Upper lobe of left lung (tissue), 6 donors: ENCODE data around the gene ZNF597. TPM values are rescaled to one million over a fixed set of nuclear protein-coding genes. Genes with fewer than 3 reads are reported as not detected.
"Not testable (repeated sequence)": the region's sequence is repeated elsewhere in the genome, so short reads cannot be mapped to it uniquely, and the experiment has no call there.

ENCODE experiments used
- ATAC-seq, 2 donors: fragments of 200-7000 bp; cut with Tn5 transposase; one replicate each; pipeline ENCODE4 v1.9.1; 2022; ENCODE audit warnings: mild to moderate bottlenecking in 2 of 2, moderate library complexity in 2 of 2; ENCODE audit not compliant: low FRiP score in 2 of 2
- DNase-seq, 2 donors: peaks; one replicate each; pipeline ENCODE4 v3.0.0-alpha.2; 2019 to 2020
- H3K27ac ChIP-seq, 4 donors: fragments of 200-600 bp; sonication (generic); one replicate each; pipeline ENCODE4 v1.5.1; 2016 to 2019
- H3K27me3 ChIP-seq, 4 donors: fragments of 200-600 bp; sonication (generic); one replicate each; pipeline ENCODE4 v1.5.1; 2017 to 2019
- H3K36me3 ChIP-seq, 4 donors: fragments of 200-600 bp; sonication (generic); one replicate each; pipeline ENCODE4 v1.5.1; 2016 to 2019
- H3K4me1 ChIP-seq, 4 donors: fragments of 200-600 bp; sonication (generic); one replicate each; pipeline ENCODE4 v1.5.1; 2018 to 2019
- H3K4me3 ChIP-seq, 4 donors: fragments of 200-600 bp; sonication (generic); one replicate each; pipeline ENCODE4 v1.5.1; 2017 to 2019; ENCODE audit warnings: mild to moderate bottlenecking in 2 of 4, moderate library complexity in 1 of 4
- H3K9me3 ChIP-seq, 4 donors: fragments of 200-600 bp; sonication (generic); one replicate each; pipeline ENCODE4 v1.5.1; 2018 to 2019
- EP300 ChIP-seq, 4 donors: sonication (generic); formaldehyde crosslinking; IDR thresholded peaks; one replicate each; pipeline ENCODE4 v1.5.1; 2017; ENCODE audit warnings: antibody characterized with exemption in 4 of 4, control low read depth in 2 of 4
- POLR2A ChIP-seq, 4 donors: fragments of 450-650 bp; IDR thresholded peaks; one replicate each; pipeline ENCODE4 v1.5.1; 2016 to 2017; ENCODE audit warnings: antibody characterized with exemption in 4 of 4, mild to moderate bottlenecking in 2 of 4
- POLR2AphosphoS5 ChIP-seq, 2 donors: sonication (generic); formaldehyde crosslinking; IDR thresholded peaks; one replicate each; pipeline ENCODE4 v1.5.1; 2017; ENCODE audit warnings: antibody characterized with exemption in 2 of 2
- WGBS, 2 donors: methylation state at CpG; one replicate each; pipeline ENCODE4 v1.1.5; 2017 to 2018; 5-methylcytosine and 5-hydroxymethylcytosine counted together
- total RNA-seq, 6 donors: library from RNA; depleted of rRNA in 4 of 6; stranded (reverse); fragments of >200 nt in 4 of 6; gene quantifications; one replicate each; pipeline versions ENCODE4 v1.1.0 to v1.2.1, GENCODE V29; 2016 to 2021
- TF ChIP-seq, protein P1 (sequence below), 6 experiments: fragments of 450-650 bp in 4 of 6; fragments of 200-600 bp in 2 of 6; sonication (generic) in 2 of 6; IDR thresholded peaks; one replicate each; pipeline ENCODE4 v1.5.1; 2016 to 2019; ENCODE audit warnings: antibody characterized with exemption in 6 of 6
- donor health status: DM: no; HTN: no; CAD: no; lungs with moderate emphysema.
- donor health status: DM: no; HTN: yes; CAD: no; lungs with severe emphysema.

The ZNF597 gene
- total RNA-seq, 6 donors from 2014 or later, result 0.78 to 7.7 (median 4.6) TPM

DNA sequence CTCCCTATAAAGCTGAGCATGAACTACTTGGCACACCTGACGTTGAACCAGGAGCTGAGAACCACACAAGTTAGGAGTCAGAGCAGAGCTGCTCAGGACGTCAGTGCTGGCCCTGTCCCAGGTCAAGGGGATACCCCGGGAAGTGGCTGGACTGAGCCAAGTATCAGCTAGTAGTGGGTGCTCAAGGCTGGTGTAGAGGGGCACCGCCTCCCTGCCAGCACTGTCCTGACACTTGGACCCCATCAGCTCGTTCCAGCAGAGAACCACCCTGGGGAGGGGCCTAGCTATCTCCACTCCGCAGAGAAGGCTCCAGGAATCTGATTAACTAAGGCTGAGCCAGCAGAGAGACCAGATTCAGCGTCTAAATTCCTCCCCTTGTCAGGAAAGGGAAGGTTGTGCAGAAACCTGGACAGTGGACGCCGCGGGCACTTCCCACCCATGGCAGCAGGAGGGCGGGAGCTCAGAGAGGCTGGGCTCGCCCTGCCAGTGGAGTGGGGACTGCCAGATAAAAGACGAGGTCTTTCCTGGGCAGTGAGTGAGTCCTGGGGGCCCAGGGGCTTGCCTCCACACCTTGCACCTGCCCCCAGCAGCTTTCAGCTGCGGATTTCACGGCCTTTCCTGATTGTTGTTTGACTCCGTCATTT is 31.0 kb upstream of the ZNF597 start:
- no peaks in the 10 kb centered on the region for H3K27me3 ChIP-seq
- no peak overlapping the region for H3K27ac ChIP-seq
- ATAC-seq (peak in 1 of 2 donors; percentile 51), DNase-seq (peak in 1 of 2 donors; percentile 45)
- H3K36me3 ChIP-seq, result peaks cover 0 to 16% (median 1%) of the 10 kb centered on the region in 4 donors
- TF ChIP-seq POLR2AphosphoS5 (IDR thresholded peaks at IDR 0.05) (no peak), EP300 (IDR thresholded peaks at IDR 0.05) (no peak), POLR2A (IDR thresholded peaks at IDR 0.05) (no peak)
- TF ChIP-seq, protein P1, sequence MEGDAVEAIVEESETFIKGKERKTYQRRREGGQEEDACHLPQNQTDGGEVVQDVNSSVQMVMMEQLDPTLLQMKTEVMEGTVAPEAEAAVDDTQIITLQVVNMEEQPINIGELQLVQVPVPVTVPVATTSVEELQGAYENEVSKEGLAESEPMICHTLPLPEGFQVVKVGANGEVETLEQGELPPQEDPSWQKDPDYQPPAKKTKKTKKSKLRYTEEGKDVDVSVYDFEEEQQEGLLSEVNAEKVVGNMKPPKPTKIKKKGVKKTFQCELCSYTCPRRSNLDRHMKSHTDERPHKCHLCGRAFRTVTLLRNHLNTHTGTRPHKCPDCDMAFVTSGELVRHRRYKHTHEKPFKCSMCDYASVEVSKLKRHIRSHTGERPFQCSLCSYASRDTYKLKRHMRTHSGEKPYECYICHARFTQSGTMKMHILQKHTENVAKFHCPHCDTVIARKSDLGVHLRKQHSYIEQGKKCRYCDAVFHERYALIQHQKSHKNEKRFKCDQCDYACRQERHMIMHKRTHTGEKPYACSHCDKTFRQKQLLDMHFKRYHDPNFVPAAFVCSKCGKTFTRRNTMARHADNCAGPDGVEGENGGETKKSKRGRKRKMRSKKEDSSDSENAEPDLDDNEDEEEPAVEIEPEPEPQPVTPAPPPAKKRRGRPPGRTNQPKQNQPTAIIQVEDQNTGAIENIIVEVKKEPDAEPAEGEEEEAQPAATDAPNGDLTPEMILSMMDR (IDR thresholded peaks at IDR 0.05), result no peak
- H3K4me3 ChIP-seq, result no peak overlapping the region
- H3K9me3 ChIP-seq, result no peaks in the 10 kb centered on the region
- WGBS, 2 donors, result 76 to 84% methylated on average over 10 to 16 of the region's 16 CpGs
- peaks cover 0 to 19% (median 5%) of the 10 kb centered on the region in 4 donors for H3K4me1 ChIP-seq

DNA sequence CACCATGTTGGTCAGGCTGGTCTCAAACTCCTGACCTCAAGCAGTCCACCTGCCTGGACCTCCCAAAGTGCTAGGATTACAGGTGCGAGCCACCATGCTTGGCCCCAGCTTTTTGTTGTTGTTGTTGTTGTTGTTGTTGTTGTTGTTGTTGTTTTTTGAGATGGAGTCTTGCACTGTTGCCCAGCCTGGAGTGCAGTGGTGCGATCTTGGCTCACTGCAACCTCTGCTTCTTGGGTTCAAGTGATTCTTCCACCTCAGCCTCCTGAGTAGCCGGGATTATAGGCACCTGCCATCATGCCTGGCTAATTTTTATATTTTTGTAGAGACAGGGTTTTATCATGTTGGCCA is 30.3 kb upstream of the ZNF597 start:
- not testable (repeated sequence) for DNase-seq, ATAC-seq, H3K9me3 ChIP-seq, H3K27me3 ChIP-seq, H3K27ac ChIP-seq, H3K4me3 ChIP-seq
- peaks cover 0 to 12% (median 0%) of the 10 kb centered on the region in 4 donors for H3K36me3 ChIP-seq
- peaks cover 0 to 21% (median 5%) of the 10 kb centered on the region in 4 donors for H3K4me1 ChIP-seq
- 90 to 95% methylated on average over 3 of the region's 3 CpGs for WGBS, 2 donors

DNA sequence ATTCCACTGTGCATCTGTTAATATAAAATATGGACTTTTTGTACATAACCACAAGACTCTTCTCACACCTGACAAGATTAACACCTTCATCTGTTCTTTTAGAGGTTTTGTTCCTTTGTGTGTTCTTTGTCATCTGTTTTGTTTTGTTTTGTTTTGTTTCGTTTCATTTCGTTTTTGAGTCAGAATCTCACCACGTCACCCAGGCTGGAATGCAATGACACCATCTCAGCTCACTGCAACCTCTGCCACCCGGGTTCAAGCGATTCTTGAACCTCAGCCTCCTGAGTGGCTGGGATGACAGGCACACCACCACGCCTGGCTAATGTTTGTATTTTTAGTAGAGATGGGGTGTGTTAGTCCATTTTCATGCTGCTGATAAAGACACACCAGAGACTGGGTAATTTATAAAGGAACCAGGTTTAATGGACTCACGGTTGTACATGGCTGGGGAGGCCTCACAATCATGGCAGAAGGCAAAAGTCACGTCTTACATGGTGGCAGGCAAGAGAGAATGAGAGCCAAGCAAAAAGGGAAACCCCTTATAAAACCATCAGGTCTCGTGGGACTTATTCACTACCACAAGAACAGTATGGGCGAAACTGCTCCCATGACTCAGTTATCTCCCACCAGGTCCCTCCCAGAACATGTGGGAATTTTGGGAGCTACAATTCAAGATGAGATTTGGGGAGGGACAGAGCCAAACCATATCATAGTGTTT is 29.7 kb upstream of the ZNF597 start:
- Histone ChIP-seq H3K9me3 (no peaks in the 10 kb centered on the region), H3K4me1 (peaks cover 4 to 26% (median 8%) of the 10 kb centered on the region in 4 donors), H3K4me3 (no peak overlapping the region), H3K27ac (no peak overlapping the region), H3K36me3 (peaks cover 0 to 11% (median 0%) of the 10 kb centered on the region in 4 donors), H3K27me3 (no peaks in the 10 kb centered on the region)
- TF ChIP-seq POLR2AphosphoS5 (IDR thresholded peaks at IDR 0.05) (no peak), POLR2A (IDR thresholded peaks at IDR 0.05) (no peak), EP300 (IDR thresholded peaks at IDR 0.05) (no peak)
- TF ChIP-seq, protein P1 (IDR thresholded peaks at IDR 0.05), result no peak
- no peak for DNase-seq
- WGBS, 2 donors, result 83 to 85% methylated on average over 10 of the region's 10 CpGs
- ATAC-seq, result no peak

DNA sequence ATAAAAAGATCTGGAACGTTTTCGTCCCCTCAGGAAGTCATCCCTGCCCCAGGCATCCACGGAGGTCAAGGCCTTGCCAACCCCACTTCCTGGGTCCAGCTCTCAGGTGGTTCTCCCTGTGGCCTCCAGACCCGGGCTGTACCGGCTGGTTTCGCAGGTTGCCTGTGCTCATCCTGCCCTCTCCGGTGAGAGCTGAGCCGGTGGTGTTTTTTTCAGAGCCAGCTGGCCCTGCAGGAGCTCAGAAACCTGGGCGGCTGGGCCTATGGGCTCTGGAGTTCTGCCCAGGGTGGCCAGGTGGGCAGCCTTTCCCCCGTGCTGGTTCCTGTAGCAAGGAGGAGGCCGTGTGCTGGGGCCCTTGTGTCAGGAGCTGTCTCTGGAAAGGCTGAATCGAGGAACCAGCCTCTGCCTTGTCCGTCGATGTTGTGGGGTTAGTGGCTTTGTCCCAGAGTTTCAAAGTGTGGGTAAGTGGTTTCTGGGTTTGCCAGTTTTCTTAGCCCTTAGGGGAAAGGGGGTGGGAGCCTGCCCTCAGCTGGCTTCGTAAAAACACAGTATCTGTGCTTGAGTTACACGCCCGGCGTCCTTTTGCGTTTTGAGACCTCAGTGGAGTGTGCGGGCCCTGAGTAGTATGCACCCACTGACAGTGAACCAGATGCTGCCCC is 28.3 kb upstream of the ZNF597 start:
- Histone ChIP-seq H3K4me3 (no peak overlapping the region), H3K9me3 (no peaks in the 10 kb centered on the region), H3K27ac (no peak overlapping the region), H3K36me3 (peaks cover 0 to 8% (median 0%) of the 10 kb centered on the region in 4 donors), H3K4me1 (peaks cover 4 to 40% (median 22%) of the 10 kb centered on the region in 4 donors), H3K27me3 (no peaks in the 10 kb centered on the region)
- TF ChIP-seq EP300 (IDR thresholded peaks at IDR 0.05), result no peak
- no peak for TF ChIP-seq POLR2A (IDR thresholded peaks at IDR 0.05)
- no peak for TF ChIP-seq POLR2AphosphoS5 (IDR thresholded peaks at IDR 0.05)
- TF ChIP-seq, protein P1 (IDR thresholded peaks at IDR 0.05), result no peak
- WGBS, 2 donors, result 90 to 91% methylated on average over 16 to 20 of the region's 20 CpGs
- ATAC-seq, result no peak
- DNase-seq, result no peak

DNA sequence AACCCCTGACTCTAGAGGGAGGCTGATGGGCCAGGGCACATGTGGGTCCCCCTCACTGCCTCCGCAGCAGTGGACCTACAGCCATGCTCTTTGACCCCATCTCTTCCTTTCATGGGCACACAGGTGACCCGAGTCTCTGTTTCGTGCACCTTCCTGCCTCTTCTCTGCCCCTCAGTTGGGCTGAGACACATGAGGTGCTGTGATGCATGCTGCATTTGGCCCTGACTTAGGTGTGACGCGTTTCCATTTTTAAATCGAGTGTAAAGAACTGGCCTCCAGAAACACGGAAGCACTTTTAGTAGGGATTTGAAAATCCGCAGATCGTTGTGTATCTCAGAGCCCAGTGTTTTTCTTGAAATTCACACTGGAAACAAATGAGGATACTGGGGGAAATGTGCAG is 27.4 kb upstream of the ZNF597 start:
- H3K27me3 ChIP-seq, result no peaks in the 10 kb centered on the region
- DNase-seq, result no peak
- no peak for TF ChIP-seq POLR2A (IDR thresholded peaks at IDR 0.05)
- TF ChIP-seq EP300 (IDR thresholded peaks at IDR 0.05), result no peak
- no peak for TF ChIP-seq POLR2AphosphoS5 (IDR thresholded peaks at IDR 0.05)
- TF ChIP-seq, protein P1 (IDR thresholded peaks at IDR 0.05), result no peak
- no peak for ATAC-seq
- no peaks in the 10 kb centered on the region for H3K9me3 ChIP-seq
- peaks cover 4 to 44% (median 23%) of the 10 kb centered on the region in 4 donors for H3K4me1 ChIP-seq
- H3K4me3 ChIP-seq, result no peak overlapping the region
- peaks cover 2 to 11% (median 6%) of the 10 kb centered on the region in 4 donors for H3K36me3 ChIP-seq
- H3K27ac ChIP-seq, result no peak overlapping the region
- WGBS, 2 donors, result 90 to 97% methylated on average over 9 of the region's 9 CpGs
